ENCODE results near the gene NAA25. TPM values are rescaled to one million over a fixed set of nuclear protein-coding genes. Genes with fewer than 3 reads are reported as not detected.

The NAA25 gene
- total and polyA plus RNA-seq, 9 of the 15 experiments (the other 6 are each of a cell fraction or from before 2014, with no cell fraction given) = 26.6 to 59.6 (median 48.9) TPM

- TF ChIP-seq FOXK2 (conservative IDR thresholded peaks at IDR 0.05 in 1 of 2, IDR thresholded peaks at IDR 0.05 in 1 of 2; ENCODE audit: low read depth in 2 of 2) (peak; percentile 58 to 69; a peak in 3 of 4 replicates), TAF15 (IDR thresholded peaks at IDR 0.05; ENCODE audit: low read depth, low read length) (no peak), ZFP91 (CRISPR knock-in tag; IDR thresholded peaks at IDR 0.05) (no peak), E2F3 (CRISPR knock-in tag; IDR thresholded peaks at IDR 0.05) (no peak), IRF2 (CRISPR knock-in tag; IDR thresholded peaks at IDR 0.05) (no peak), ZNF584 (CRISPR knock-in tag; IDR thresholded peaks at IDR 0.05; ENCODE audit: low read depth) (no peak), SNRNP70 (optimal IDR thresholded peaks at IDR 0.05; ENCODE audit: low read depth, low read length) (no peak), FOXJ2 (tag; IDR thresholded peaks at IDR 0.05) (no peak), NCOA4 (IDR thresholded peaks at IDR 0.05; ENCODE audit: partially characterized antibody) (peak; percentile 62), PML (IDR thresholded peaks at IDR 0.05; ENCODE audit: low read length) (no peak), CC2D1A (IDR thresholded peaks at IDR 0.05) (0 out of 2 replicates have a peak, but pooled peaks have one; percentile 49), PHF20 (IDR thresholded peaks at IDR 0.05; ENCODE audit: partially characterized antibody) (no peak), MCM2 (IDR thresholded peaks at IDR 0.05; ENCODE audit: low read depth) (no peak), ETV1 (tag; conservative IDR thresholded peaks at IDR 0.05; ENCODE audit: low read depth) (no peak), ZNF347 (CRISPR knock-in tag; IDR thresholded peaks at IDR 0.05; ENCODE audit: low read depth) (no peak), EHMT2 (IDR thresholded peaks at IDR 0.05) (no peak; the same call in none of the 2 replicates), ZNF644 (tag; IDR thresholded peaks at IDR 0.05; ENCODE audit: low read depth) (no peak), PTRF (tag; IDR thresholded peaks at IDR 0.05) (no peak), E2F8 (IDR thresholded peaks at IDR 0.05; ENCODE audit: low read depth, partially characterized antibody) (no peak), ADNP (tag; IDR thresholded peaks at IDR 0.05) (no peak), BMI1 (IDR thresholded peaks at IDR 0.05; ENCODE audit: low read length) (no peak), XRCC5 (IDR thresholded peaks at IDR 0.05; ENCODE audit: low read depth, low read length) (no peak), SMARCC2 (IDR thresholded peaks at IDR 0.05; ENCODE audit: low read depth) (peak; percentile 73)
- TF ChIP-seq, protein P1, sequence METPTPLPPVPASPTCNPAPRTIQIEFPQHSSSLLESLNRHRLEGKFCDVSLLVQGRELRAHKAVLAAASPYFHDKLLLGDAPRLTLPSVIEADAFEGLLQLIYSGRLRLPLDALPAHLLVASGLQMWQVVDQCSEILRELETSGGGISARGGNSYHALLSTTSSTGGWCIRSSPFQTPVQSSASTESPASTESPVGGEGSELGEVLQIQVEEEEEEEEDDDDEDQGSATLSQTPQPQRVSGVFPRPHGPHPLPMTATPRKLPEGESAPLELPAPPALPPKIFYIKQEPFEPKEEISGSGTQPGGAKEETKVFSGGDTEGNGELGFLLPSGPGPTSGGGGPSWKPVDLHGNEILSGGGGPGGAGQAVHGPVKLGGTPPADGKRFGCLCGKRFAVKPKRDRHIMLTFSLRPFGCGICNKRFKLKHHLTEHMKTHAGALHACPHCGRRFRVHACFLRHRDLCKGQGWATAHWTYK (CRISPR knock-in tag; IDR thresholded peaks at IDR 0.05) = no peak
Observed at GRCh38 chr12:112005419-112006395, 102.9 kb downstream of the NAA25 start (continued).
